HS-27A (cell line): Measurements from ENCODE around the gene RBPJ.

ENCODE experiments used
- DNase-seq: peaks from one replicate; pipeline ENCODE4 v3.0.0-alpha.2; 2012; ENCODE audit warnings: low read depth, missing footprints

RBPJ gene

GRCh38 chr4:26320538-26321372 lies at the start of gene RBPJ:
TSS of gene RBPJ (plus strand) at chr4:26321014. CDS start at chr4:26321029, 15 bp downstream.
- DNase-seq, result peak; percentile 88

- DNase-seq, result no peak
Observed at GRCh38 chr4:26271703-26272102, 49.1 kb upstream of the RBPJ start.

- no peak for DNase-seq
Observed at GRCh38 chr4:26272654-26273615, 47.9 kb upstream of the RBPJ start.

GRCh38 chr4:26273616-26273980 lies 47.2 kb upstream of the RBPJ start:
- no peak for DNase-seq

GRCh38 chr4:26275281-26275680 lies 45.5 kb upstream of the RBPJ start:
- no peak for DNase-seq

- DNase-seq, result no peak
Observed at GRCh38 chr4:26279446-26279845, 41.4 kb upstream of the RBPJ start.

GRCh38 chr4:26281881-26282280 lies 38.9 kb upstream of the RBPJ start:
- DNase-seq, result no peak

GRCh38 chr4:26284536-26284935 lies 36.3 kb upstream of the RBPJ start:
- no peak for DNase-seq

GRCh38 chr4:26285272-26285671 lies 35.5 kb upstream of the RBPJ start:
- DNase-seq, result no peak

GRCh38 chr4:26287756-26288155 lies 33.1 kb upstream of the RBPJ start:
- DNase-seq, result no peak

GRCh38 chr4:26288355-26288909 lies 32.4 kb upstream of the RBPJ start:
- no peak for DNase-seq

GRCh38 chr4:26289401-26289800 lies 31.4 kb upstream of the RBPJ start:
- DNase-seq, result no peak

GRCh38 chr4:26290321-26290720 lies 30.5 kb upstream of the RBPJ start:
- DNase-seq, result no peak

- no peak for DNase-seq
Observed at GRCh38 chr4:26294904-26295303, 25.9 kb upstream of the RBPJ start.

- DNase-seq, result no peak
Observed at GRCh38 chr4:26296021-26296420, 24.8 kb upstream of the RBPJ start.

GRCh38 chr4:26296514-26296913 lies 24.3 kb upstream of the RBPJ start:
- no peak for DNase-seq

GRCh38 chr4:26297219-26297618 lies 23.6 kb upstream of the RBPJ start:
- no peak for DNase-seq

GRCh38 chr4:26298198-26298947 lies 22.4 kb upstream of the RBPJ start:
- DNase-seq, result no peak

- no peak for DNase-seq
Observed at GRCh38 chr4:26299254-26299882, 21.4 kb upstream of the RBPJ start.

- no peak for DNase-seq
Observed at GRCh38 chr4:26300314-26301307, 20.2 kb upstream of the RBPJ start.
